ENCODE results near the gene EPHB1.

DNA sequence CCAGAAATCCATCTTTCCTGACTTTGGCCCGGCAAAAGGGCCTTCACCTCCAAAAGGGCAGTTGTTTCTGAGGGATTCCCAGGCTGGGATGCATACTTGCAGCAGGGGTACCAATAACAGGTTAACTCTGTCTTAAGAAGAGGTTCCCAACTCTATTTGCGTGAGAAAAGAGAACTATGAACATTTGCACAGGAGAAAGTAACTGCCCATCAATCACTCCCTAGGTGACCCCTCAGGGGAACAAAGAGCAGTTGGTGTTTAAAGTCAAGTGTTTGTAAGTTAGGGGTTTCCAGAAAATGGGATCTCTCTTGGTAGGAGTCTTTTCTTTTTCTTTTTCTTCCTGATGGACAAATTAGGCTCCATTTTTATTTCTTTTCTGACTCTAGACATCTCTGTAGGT lies 97.3 kb downstream of the EPHB1 start:
- TF ChIP-seq, protein P1, sequence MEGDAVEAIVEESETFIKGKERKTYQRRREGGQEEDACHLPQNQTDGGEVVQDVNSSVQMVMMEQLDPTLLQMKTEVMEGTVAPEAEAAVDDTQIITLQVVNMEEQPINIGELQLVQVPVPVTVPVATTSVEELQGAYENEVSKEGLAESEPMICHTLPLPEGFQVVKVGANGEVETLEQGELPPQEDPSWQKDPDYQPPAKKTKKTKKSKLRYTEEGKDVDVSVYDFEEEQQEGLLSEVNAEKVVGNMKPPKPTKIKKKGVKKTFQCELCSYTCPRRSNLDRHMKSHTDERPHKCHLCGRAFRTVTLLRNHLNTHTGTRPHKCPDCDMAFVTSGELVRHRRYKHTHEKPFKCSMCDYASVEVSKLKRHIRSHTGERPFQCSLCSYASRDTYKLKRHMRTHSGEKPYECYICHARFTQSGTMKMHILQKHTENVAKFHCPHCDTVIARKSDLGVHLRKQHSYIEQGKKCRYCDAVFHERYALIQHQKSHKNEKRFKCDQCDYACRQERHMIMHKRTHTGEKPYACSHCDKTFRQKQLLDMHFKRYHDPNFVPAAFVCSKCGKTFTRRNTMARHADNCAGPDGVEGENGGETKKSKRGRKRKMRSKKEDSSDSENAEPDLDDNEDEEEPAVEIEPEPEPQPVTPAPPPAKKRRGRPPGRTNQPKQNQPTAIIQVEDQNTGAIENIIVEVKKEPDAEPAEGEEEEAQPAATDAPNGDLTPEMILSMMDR (IDR thresholded peaks at IDR 0.05; ENCODE audit: poor library complexity, severe bottlenecking) = no peak
- TF ChIP-seq EZH2 (IDR thresholded peaks at IDR 0.05; ENCODE audit: borderline replicate concordance, insufficient read depth, low read length, poor library complexity, severe bottlenecking) = no peak
- no peak for TF ChIP-seq RAD21 (conservative IDR thresholded peaks at IDR 0.05)
